ENCODE results near the gene HOXB6. TPM values are rescaled to one million over a fixed set of nuclear protein-coding genes. Genes with fewer than 3 reads are reported as not detected.
A peak's percentile ranks its signal among the peaks of the same experiment; 100 is the strongest.

The HOXB6 gene
- total RNA-seq, 1 experiment from 2014 or later = 19.8 TPM

GRCh38 chr17:48606892-48607614 is 2.3 kb upstream of the HOXB6 start:
- POLR2A ChIA-PET (ENCODE audit: low non-redundant PET) = interaction anchor here (0.5 kb wide), 1 partner anchor 499 kb away, joined by 3 read pairs; the partner anchor contains the start of gene SNX11
- H3K36me3 ChIP-seq (ENCODE audit: insufficient read depth, low read length, poor library complexity, severe bottlenecking) = peaks cover 6% of the 10 kb centered on the region

GRCh38 chr17:48605991-48606891 is 1.5 kb upstream of the HOXB6 start:
- Histone ChIP-seq H3K27ac (ENCODE audit: low read depth, low read length, poor library complexity, severe bottlenecking) (peak overlapping the region; percentile 79), H3K27me3 (replicated peaks; ENCODE audit: insufficient read depth, low read depth, low read length, poor library complexity) (no peaks in the 10 kb centered on the region), H3K4me1 (ENCODE audit: insufficient read depth, low read length, poor library complexity, severe bottlenecking) (peaks cover 38% of the 10 kb centered on the region), H3K9me3 (ENCODE audit: low read depth, low read length, poor library complexity, severe bottlenecking) (no peaks in the 10 kb centered on the region), H3K4me3 (ENCODE audit: low read depth, low read length, poor library complexity, severe bottlenecking) (no peak overlapping the region), H3K36me3 (ENCODE audit: insufficient read depth, low read length, poor library complexity, severe bottlenecking) (peaks cover 6% of the 10 kb centered on the region)
- CTCF ChIA-PET = no interaction called here
- no peak for TF ChIP-seq CTCF (conservative IDR thresholded peaks at IDR 0.05; ENCODE audit: low read depth, low read length)
- TF ChIP-seq EZH2 (IDR thresholded peaks at IDR 0.05; ENCODE audit: borderline replicate concordance, low read depth, low read length, poor library complexity, severe bottlenecking) = no peak
- BruUV-seq (replicated peaks) = no TSS peak
- intact Hi-C loops (cut with micrococcal nuclease; ENCODE audit: unreplicated experiment) = no loop called here
- no peak for DNase-seq (ENCODE audit: low spot score)
- POLR2A ChIA-PET (ENCODE audit: low non-redundant PET) = interaction anchor here (0.5 kb wide), 1 partner anchor 498 kb away, joined by 3 read pairs; the partner anchor contains the start of gene SNX11

More at GRCh38 chr17:48606892-48607614, 2.3 kb upstream of the HOXB6 start:
- TF ChIP-seq CTCF (conservative IDR thresholded peaks at IDR 0.05; ENCODE audit: low read depth, low read length) (no peak), EZH2 (IDR thresholded peaks at IDR 0.05; ENCODE audit: borderline replicate concordance, low read depth, low read length, poor library complexity, severe bottlenecking) (no peak)
- Histone ChIP-seq H3K4me1 (ENCODE audit: insufficient read depth, low read length, poor library complexity, severe bottlenecking) (peaks cover 36% of the 10 kb centered on the region), H3K9me3 (ENCODE audit: low read depth, low read length, poor library complexity, severe bottlenecking) (no peaks in the 10 kb centered on the region), H3K27me3 (replicated peaks; ENCODE audit: insufficient read depth, low read depth, low read length, poor library complexity) (no peaks in the 10 kb centered on the region), H3K4me3 (ENCODE audit: low read depth, low read length, poor library complexity, severe bottlenecking) (no peak overlapping the region), H3K27ac (ENCODE audit: low read depth, low read length, poor library complexity, severe bottlenecking) (no peak overlapping the region)
- DNase-seq (ENCODE audit: low spot score) = no peak
- CTCF ChIA-PET = no interaction called here
- intact Hi-C loops (cut with micrococcal nuclease; ENCODE audit: unreplicated experiment) = no loop called here
- BruUV-seq (replicated peaks) = no TSS peak

GRCh38 chr17:48605409-48605919 is 678 bp upstream of the HOXB6 start:
- ChIA-PET CTCF (no interaction called here), POLR2A (ENCODE audit: low non-redundant PET) (no interaction called here)
- peak; percentile 36 for DNase-seq (ENCODE audit: low spot score)
- TF ChIP-seq EZH2 (IDR thresholded peaks at IDR 0.05; ENCODE audit: borderline replicate concordance, low read depth, low read length, poor library complexity, severe bottlenecking) (no peak), CTCF (conservative IDR thresholded peaks at IDR 0.05; ENCODE audit: low read depth, low read length) (no peak)
- Histone ChIP-seq H3K4me1 (ENCODE audit: insufficient read depth, low read length, poor library complexity, severe bottlenecking) (peaks cover 38% of the 10 kb centered on the region), H3K36me3 (ENCODE audit: insufficient read depth, low read length, poor library complexity, severe bottlenecking) (peaks cover 6% of the 10 kb centered on the region), H3K4me3 (ENCODE audit: low read depth, low read length, poor library complexity, severe bottlenecking) (peak overlapping the region; percentile 67), H3K9me3 (ENCODE audit: low read depth, low read length, poor library complexity, severe bottlenecking) (no peaks in the 10 kb centered on the region), H3K27me3 (replicated peaks; ENCODE audit: insufficient read depth, low read depth, low read length, poor library complexity) (no peaks in the 10 kb centered on the region), H3K27ac (ENCODE audit: low read depth, low read length, poor library complexity, severe bottlenecking) (peak overlapping the region; percentile 79)
- BruUV-seq (replicated peaks) = no TSS peak
- intact Hi-C loops (cut with micrococcal nuclease; ENCODE audit: unreplicated experiment) = no loop called here
